Vagina (tissue), 2 donors: ENCODE measurements around the gene TWIST2. TPM values are rescaled to one million over a fixed set of nuclear protein-coding genes. Genes with fewer than 3 reads are reported as not detected.

Source experiments
- DNase-seq, 2 donors: peaks; one replicate each; pipeline ENCODE4 v3.0.0-alpha.2; 2017; ENCODE audit errors: extremely low spot score in 2 of 2
- H3K27ac ChIP-seq: fragments of 200-600 bp; sonication (generic); one replicate; pipeline ENCODE4 v1.5.1; 2019
- H3K27me3 ChIP-seq: fragments of 200-600 bp; sonication (generic); one replicate; pipeline ENCODE4 v1.5.1; 2019
- H3K36me3 ChIP-seq, 2 donors: fragments of 200-600 bp; sonication (generic); one replicate each; pipeline ENCODE4 v1.5.1; 2017 to 2019
- H3K4me1 ChIP-seq: fragments of 200-600 bp; sonication (generic); one replicate; pipeline ENCODE4 v1.5.1; 2019
- H3K4me3 ChIP-seq, 2 donors: fragments of 200-600 bp; sonication (generic); 1 replicate in 1 of 2; 2 replicates in 1 of 2; pipeline ENCODE4 v1.5.1; 2016 to 2019
- H3K9me3 ChIP-seq: fragments of 200-600 bp; sonication (generic); one replicate; pipeline ENCODE4 v1.5.1; 2019
- CTCF ChIP-seq, 3 experiments: fragments of 450-650 bp in 2 of 3; fragments of 200-600 bp in 1 of 3; sonication (generic) in 1 of 3; IDR thresholded peaks; one replicate each; pipeline ENCODE4 v1.5.1; 2017 to 2019; ENCODE audit warnings: antibody characterized with exemption in 3 of 3, mild to moderate bottlenecking in 2 of 3, moderate library complexity in 2 of 3
- POLR2A ChIP-seq, 2 donors: fragments of 450-650 bp; IDR thresholded peaks; one replicate each; pipeline ENCODE4 v1.6.1; 2017; ENCODE audit warnings: antibody characterized with exemption in 2 of 2, mild to moderate bottlenecking in 2 of 2, moderate library complexity in 2 of 2
- POLR2AphosphoS5 ChIP-seq, 2 donors: sonication (generic); formaldehyde crosslinking; IDR thresholded peaks; one replicate each; pipeline ENCODE4 v1.9.0; 2017; ENCODE audit warnings: antibody characterized with exemption in 2 of 2, mild to moderate bottlenecking in 2 of 2, low read depth in 1 of 2; ENCODE audit not compliant: insufficient read depth in 1 of 2
- intact Hi-C: fragments of 100-400 bp; cut with DNase I; formaldehyde crosslinking; loops from one replicate; pipeline ENCODE4 v1.15.1; 2023
- total RNA-seq: library from RNA; depleted of rRNA; stranded (reverse); fragments of >200 nt; gene quantifications from one replicate; pipeline ENCODE4 v1.2.3, GENCODE V29; 2016

The TWIST2 gene
- total RNA-seq, 1 donor from 2014 or later = 214 TPM

- Histone ChIP-seq H3K9me3 (no peaks in the 10 kb centered on the region), H3K36me3 (no peaks in the 10 kb centered on the region), H3K27ac (no peak overlapping the region), H3K4me3 (no peak overlapping the region), H3K27me3 (no peaks in the 10 kb centered on the region), H3K4me1 (no peaks in the 10 kb centered on the region)
- no peak for DNase-seq
- intact Hi-C loops = no loop called here
- TF ChIP-seq POLR2A (IDR thresholded peaks at IDR 0.05) = no peak
- no peak for TF ChIP-seq CTCF (IDR thresholded peaks at IDR 0.05)
- TF ChIP-seq POLR2AphosphoS5 (IDR thresholded peaks at IDR 0.05; ENCODE audit: insufficient read depth in 1 of 2, low read depth in 1 of 2) = no peak
Measured at GRCh38 chr2:238820916-238821315, 27.0 kb upstream of the TWIST2 start.

DNA sequence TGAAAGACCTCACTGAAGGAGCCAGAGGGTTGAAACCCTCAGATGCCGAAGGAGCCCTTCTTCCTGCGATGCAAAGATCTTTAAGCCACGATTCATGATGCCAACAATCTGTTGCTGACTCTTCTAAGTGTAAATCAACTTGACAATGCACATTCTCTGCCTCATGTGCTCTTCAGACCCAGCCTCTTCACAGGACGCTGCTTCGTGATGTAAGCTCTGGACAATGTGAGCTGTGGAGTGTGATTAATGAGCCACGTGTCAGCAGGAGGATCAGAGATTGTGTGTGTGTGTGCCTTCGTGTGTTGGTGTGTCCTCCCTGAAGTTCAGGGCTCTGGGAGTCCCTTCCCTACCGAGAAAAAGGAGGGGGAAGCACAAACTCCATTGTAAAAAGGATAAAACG lies 26.5 kb upstream of the TWIST2 start:
- no peaks in the 10 kb centered on the region for H3K4me1 ChIP-seq
- no peak for DNase-seq
- no peak overlapping the region for H3K4me3 ChIP-seq
- intact Hi-C loops = no loop called here
- H3K36me3 ChIP-seq = no peaks in the 10 kb centered on the region
- no peak for TF ChIP-seq POLR2A (IDR thresholded peaks at IDR 0.05)
- TF ChIP-seq CTCF (IDR thresholded peaks at IDR 0.05) = no peak
- no peak for TF ChIP-seq POLR2AphosphoS5 (IDR thresholded peaks at IDR 0.05; ENCODE audit: insufficient read depth in 1 of 2, low read depth in 1 of 2)
- no peak overlapping the region for H3K27ac ChIP-seq
- H3K27me3 ChIP-seq = no peaks in the 10 kb centered on the region
- H3K9me3 ChIP-seq = no peaks in the 10 kb centered on the region

- intact Hi-C loops = no loop called here
- Histone ChIP-seq H3K4me1 (no peaks in the 10 kb centered on the region), H3K36me3 (no peaks in the 10 kb centered on the region), H3K4me3 (no peak overlapping the region), H3K27ac (no peak overlapping the region), H3K9me3 (no peaks in the 10 kb centered on the region), H3K27me3 (no peaks in the 10 kb centered on the region)
- DNase-seq = no peak
- TF ChIP-seq POLR2AphosphoS5 (IDR thresholded peaks at IDR 0.05; ENCODE audit: insufficient read depth in 1 of 2, low read depth in 1 of 2) = no peak
- no peak for TF ChIP-seq POLR2A (IDR thresholded peaks at IDR 0.05)
- TF ChIP-seq CTCF (IDR thresholded peaks at IDR 0.05) = no peak
Measured at GRCh38 chr2:238821944-238822670, 25.8 kb upstream of the TWIST2 start.

DNA sequence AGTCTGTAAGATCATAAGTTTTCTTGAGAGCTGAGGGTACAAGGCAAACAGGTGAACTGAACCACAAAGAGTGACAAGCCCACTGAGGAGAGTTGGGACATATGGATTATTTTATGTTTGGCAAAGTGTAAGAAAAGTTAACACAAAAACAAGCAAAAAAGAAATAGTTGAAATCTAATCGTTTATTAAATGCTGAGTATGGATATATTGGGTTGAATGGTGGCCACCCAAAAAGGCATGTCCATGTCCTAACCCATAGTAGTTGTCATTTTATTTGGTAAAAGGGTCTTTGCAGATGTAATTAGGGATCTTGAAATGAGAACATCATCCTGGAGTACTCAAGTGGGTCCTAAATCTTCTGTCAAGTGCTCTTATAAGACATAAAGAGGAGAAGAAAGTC lies 24.9 kb upstream of the TWIST2 start:
- Histone ChIP-seq H3K9me3 (no peaks in the 10 kb centered on the region), H3K4me1 (no peaks in the 10 kb centered on the region), H3K36me3 (no peaks in the 10 kb centered on the region), H3K27ac (no peak overlapping the region), H3K4me3 (no peak overlapping the region), H3K27me3 (no peaks in the 10 kb centered on the region)
- no peak for DNase-seq
- intact Hi-C loops = no loop called here
- TF ChIP-seq POLR2AphosphoS5 (IDR thresholded peaks at IDR 0.05; ENCODE audit: insufficient read depth in 1 of 2, low read depth in 1 of 2) (no peak), CTCF (IDR thresholded peaks at IDR 0.05) (no peak), POLR2A (IDR thresholded peaks at IDR 0.05) (no peak)

DNA sequence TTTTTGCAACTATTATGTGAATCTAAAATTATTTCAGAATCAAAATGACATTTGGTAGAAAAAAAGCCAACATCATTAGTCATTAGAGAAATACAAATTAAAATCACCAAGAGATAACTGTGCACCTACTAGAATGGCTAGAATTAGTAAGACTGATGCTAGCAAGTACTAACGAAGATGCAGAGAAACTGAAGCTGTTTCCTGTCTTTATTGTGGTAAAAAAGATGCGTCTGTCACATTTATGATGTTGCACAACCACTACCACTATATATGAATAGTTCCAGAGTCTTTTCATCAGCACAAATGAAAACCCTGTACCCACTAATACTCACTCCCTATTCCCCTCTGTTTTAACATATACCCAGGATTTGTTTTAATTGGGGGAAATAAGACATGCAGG lies 16.7 kb upstream of the TWIST2 start:
- Histone ChIP-seq H3K4me1 (no peaks in the 10 kb centered on the region), H3K36me3 (no peaks in the 10 kb centered on the region)

More for the DNA sequence above, 16.7 kb upstream of the TWIST2 start:
- no peaks in the 10 kb centered on the region for H3K27me3 ChIP-seq
- DNase-seq = no peak
- H3K27ac ChIP-seq = no peak overlapping the region
- intact Hi-C loops = loop anchor here (10.0 kb wide), 1 partner anchor 264 kb away; no protein-coding TSS in a partner anchor
- H3K9me3 ChIP-seq = no peaks in the 10 kb centered on the region
- TF ChIP-seq CTCF (IDR thresholded peaks at IDR 0.05) (no peak), POLR2A (IDR thresholded peaks at IDR 0.05) (no peak), POLR2AphosphoS5 (IDR thresholded peaks at IDR 0.05; ENCODE audit: insufficient read depth in 1 of 2, low read depth in 1 of 2) (no peak)
- no peak overlapping the region for H3K4me3 ChIP-seq
